Neural cell (in vitro differentiated cells): Measurements from ENCODE around the gene GRWD1.

Experiments
- CTCF ChIP-seq: fragments of 450-650 bp; IDR thresholded peaks from 2 replicates; pipeline ENCODE4 v1.5.1; 2014; ENCODE audit warnings: antibody characterized with exemption, mild to moderate bottlenecking, moderate library complexity; ENCODE audit not compliant: poor library complexity, severe bottlenecking
- EP300 ChIP-seq: fragments of 450-650 bp; conservative IDR thresholded peaks from 2 replicates; pipeline ENCODE4 v1.6.1; 2014; ENCODE audit warnings: antibody characterized with exemption, mild to moderate bottlenecking, moderate library complexity; ENCODE audit not compliant: poor library complexity, severe bottlenecking
- EZH2 ChIP-seq: fragments of 200-600, 300-800 bp; shearing (Covaris generic), sonication (generic); IDR thresholded peaks from 2 replicates; pipeline ENCODE4 v1.6.1; 2014; ENCODE audit warnings: antibody characterized with exemption, low read length, borderline replicate concordance, mild to moderate bottlenecking; ENCODE audit not compliant: insufficient read depth, poor library complexity, severe bottlenecking
- POLR2AphosphoS5 ChIP-seq: IDR thresholded peaks from 2 replicates; pipeline ENCODE4 v1.6.1; 2012
- RAD21 ChIP-seq: fragments of 450-650 bp; conservative IDR thresholded peaks from 2 replicates; pipeline ENCODE4 v1.6.1; 2014; ENCODE audit warnings: antibody characterized with exemption, mild to moderate bottlenecking, moderate library complexity
- REST ChIP-seq: IDR thresholded peaks from 2 replicates; pipeline ENCODE4 v1.6.1; 2012; ENCODE audit warnings: borderline replicate concordance
- SMC3 ChIP-seq: fragments of 450-650 bp; conservative IDR thresholded peaks from 2 replicates; pipeline ENCODE4 v1.6.1; 2014; ENCODE audit warnings: antibody characterized with exemption, mild to moderate bottlenecking, moderate library complexity; ENCODE audit not compliant: poor library complexity
- TAF1 ChIP-seq: IDR thresholded peaks from 2 replicates; pipeline ENCODE4 v1.6.1; 2012; ENCODE audit warnings: low read depth

GRCh38 chr19:48461651-48461981, 15.8 kb downstream of the GRWD1 start:
- no peak for TF ChIP-seq CTCF
- no peak for TF ChIP-seq RAD21
- no peak for TF ChIP-seq EZH2
- no peak for TF ChIP-seq POLR2AphosphoS5
- no peak for TF ChIP-seq TAF1
- no peak for TF ChIP-seq EP300
- TF ChIP-seq SMC3 = no peak
- TF ChIP-seq REST = no peak
